NCI-H128 (cell line): ENCODE measurements around the gene RNF125.
"Not testable (repeated sequence)": the region's sequence is repeated elsewhere in the genome, so short reads cannot be mapped to it uniquely, and the experiment has no call there.

ENCODE experiments used
- DNase-seq: peaks from one replicate; lab custom pipeline; 2025; ENCODE audit not compliant: unreplicated experiment; lab: John Stamatoyannopoulos, UW

RNF125 gene

DNA sequence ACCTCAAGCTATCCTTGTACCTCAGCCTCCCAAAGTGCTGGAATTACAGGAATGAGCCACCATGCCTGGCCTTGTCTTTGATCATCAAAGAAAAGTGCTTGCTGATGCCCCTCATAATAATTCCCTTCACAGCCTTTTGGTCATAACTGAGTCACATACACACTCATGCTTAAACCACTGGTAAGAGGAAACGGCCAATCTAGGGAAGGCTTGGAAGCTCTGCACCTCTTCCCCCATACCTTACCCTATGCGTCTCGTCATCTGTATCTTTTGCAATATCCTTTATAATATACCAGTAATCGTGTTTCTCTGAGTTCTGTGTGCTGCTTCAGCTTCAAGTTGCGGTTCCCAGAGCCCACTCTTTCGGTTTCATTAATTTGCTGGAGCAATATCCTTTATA, 68.3 kb downstream of the RNF125 start:
- DNase-seq = no peak

DNA sequence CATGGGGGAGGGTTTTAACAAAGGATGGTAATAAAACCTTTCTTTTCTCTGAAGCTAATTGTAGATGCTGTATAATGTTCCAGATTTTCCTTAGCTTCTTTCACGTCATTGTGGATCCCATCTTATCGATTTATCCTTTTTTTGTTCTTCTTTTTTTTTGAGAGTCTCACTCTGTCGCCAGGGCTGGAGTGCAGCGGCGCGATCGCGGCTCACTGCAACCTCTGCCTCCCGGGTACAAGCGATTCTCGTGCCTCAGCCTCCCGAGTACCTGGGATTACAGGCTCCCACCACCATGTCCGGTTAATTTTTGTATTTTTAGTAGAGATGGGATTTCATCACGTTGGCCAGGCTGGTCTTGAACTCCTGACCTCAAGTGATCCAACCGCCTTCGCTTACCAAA, 72.2 kb downstream of the RNF125 start:
- not testable (repeated sequence) for DNase-seq

DNA sequence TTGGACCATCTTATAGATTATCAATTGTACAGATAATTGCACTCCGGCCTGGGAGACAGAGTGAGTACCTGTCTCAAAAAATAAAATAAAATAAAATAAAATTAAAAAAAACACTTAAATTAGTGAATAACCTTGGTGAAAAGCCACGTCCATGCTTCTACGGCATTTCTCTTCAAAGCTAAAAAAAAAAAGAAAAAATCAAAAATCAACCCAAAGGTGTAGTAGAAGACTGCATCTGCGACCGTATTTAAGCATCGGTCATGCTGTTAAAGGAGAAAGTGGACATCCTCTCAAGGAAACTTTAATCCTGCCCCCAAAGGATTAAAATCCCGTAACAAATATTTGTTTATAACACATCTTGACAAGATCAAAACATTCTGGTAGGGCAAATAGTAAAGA, 72.7 kb downstream of the RNF125 start:
- no peak for DNase-seq

DNA sequence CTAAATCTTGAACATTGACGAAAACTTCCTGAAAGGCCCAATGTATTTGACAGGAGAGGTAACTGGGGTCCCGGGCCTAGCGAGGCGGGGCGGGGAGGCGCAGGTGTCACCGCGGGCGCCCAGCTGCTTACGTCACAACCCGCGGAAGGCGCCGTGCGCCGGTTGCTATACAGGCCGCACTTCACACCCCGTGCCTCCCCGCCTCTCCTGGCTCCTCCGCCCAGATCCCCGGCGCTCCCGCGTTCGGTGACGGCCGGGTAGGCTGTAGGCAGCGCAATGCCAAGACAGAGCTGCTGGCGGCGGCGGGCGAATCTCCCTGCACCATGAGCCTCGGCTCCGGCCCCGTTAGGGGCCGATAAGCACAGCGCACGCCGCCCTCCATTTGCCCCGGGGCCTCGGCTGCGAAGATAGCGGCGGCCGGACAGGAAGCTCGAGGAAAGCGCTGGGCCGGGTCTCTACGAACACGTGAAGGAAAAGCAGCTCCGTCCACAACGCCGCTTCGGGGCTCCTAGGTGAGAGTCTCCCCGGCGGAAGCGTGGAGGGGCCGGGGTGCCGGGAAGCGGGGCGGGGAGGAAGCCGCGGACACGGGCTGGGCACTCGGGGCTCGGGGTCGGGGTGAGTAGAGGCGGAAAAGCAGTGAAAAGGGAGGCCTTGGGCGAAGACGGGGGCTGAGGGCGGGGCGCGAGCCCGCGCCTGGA, 73.2 kb downstream of the RNF125 start, which contains the start of gene RNF138:
TSS of gene RNF138 (plus strand) at position 151 of the 698 bp plus-strand sequence. CDS start 903 bp downstream, outside the sequence.
- DNase-seq = peak; percentile 85

DNA sequence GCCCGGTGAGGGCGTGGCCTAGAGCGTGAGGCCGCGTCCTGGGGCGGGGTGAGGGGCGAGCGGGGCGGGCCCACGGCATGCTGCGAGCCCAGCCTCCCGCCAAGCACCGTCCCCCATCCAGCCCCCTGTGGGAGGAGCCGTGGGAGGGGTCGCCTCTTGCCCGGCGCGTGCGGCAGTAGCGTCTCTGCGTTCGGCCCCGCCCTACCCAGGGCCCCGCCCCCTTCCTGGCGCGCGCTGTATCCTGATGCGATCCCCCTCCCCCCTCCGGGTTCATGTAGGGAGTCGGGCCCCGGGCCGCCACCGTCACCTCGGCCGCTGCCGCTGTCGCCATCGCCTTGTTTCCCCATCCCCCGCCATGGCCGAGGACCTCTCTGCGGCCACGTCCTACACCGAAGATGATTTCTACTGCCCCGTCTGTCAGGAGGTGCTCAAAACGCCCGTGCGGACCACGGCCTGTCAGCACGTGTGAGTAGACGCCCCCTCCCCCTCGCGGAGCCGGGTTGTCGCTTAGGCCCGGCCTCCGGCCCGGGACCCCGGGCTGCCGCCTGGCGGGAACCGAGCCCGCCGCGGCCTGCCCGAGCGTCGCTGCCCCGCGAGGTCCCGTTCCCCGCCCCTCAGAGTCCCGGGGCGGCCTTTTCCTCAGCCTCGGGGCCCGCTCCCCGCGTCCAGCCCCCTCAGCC, 73.9 kb downstream of the RNF125 start:
- DNase-seq = peak; percentile 98

DNA sequence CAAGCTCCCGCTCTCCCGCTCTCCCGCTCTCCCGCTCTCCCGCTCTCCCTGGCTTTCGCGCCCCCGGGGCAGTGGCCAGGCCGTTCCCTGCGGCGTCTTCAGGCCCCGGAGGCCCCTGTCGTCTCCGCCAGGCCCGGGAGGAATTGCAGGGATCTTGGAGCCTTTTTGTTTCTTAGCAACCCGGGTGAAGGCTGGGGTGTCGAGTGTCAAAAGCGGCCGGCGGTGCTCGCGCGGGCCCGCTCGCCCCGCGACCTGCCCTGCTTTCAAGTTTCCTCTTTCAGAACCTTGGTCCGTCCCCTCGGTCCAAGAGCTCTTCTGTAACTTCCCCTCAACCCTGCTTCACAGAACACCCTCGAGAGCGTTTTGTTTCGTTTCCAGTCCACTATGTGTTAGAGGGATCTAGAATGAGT, 74.5 kb downstream of the RNF125 start:
- DNase-seq = peak; percentile 39

DNA sequence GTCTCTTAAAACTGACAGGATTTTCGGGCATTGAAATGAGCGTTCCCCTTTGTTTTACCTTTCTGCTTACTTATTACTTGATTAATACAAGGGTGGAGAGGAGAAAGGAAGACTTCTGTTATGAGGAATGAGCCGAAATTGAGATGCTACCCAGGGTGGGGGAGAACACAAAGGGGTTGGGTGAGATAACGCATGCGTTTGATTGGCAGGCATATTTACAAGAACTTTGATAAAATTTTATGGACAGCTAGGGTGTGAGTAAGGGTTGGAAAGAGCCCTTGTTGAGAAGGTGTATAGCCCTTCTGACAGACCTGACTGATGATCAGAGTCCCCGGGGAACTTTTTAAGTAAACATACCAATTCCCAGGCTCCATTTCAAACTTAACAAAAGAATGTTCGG, 74.9 kb downstream of the RNF125 start:
- DNase-seq = no peak

DNA sequence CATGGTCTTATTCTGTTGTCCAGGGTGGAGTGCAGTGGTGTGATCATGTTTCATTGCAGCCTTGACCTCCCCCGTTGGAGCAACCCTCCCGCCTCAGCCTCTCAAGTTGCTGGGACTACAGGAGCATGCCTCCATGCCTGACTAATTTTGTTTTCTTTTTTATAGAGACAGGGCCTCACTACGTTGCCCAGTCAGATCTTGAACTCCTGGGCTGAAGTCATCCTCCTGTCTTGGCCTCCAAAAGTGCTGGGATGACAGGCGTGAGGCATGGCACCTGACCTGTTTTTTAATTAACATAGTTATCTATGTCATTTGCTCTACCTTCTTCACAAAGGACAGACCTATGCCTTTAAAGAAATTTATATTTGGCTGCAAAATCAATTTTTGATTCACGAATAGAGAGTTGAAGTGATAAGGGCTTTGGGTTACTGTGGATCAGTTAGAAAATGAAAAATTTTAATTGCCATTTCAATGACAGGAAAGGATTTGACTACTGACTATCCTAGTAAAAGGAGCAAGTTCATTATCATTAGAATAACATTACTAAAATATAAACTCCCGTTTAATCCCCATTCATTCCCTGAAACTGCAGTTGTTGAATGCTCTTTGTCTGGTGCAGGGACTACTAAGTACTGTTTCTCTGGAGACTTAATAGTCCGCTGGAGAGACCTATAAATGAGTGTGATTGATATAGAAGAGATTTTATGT, 76.7 kb downstream of the RNF125 start:
- DNase-seq = no peak

DNA sequence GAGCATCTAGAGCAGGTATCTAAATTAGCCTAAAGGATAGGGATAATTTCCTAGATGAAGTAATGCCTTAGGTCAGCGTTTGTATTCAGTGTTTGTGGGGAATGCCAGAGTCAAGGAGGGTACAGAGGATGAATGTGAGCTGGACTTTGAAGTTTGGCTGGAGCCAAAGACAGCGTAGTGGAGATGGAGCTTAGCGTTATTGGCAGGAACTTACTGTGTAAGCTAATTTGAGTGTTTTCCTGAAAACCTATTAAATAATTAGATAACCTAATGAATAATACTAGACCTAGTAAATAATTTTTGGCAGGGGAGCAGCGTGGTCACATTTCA, 77.2 kb downstream of the RNF125 start:
- DNase-seq = no peak

DNA sequence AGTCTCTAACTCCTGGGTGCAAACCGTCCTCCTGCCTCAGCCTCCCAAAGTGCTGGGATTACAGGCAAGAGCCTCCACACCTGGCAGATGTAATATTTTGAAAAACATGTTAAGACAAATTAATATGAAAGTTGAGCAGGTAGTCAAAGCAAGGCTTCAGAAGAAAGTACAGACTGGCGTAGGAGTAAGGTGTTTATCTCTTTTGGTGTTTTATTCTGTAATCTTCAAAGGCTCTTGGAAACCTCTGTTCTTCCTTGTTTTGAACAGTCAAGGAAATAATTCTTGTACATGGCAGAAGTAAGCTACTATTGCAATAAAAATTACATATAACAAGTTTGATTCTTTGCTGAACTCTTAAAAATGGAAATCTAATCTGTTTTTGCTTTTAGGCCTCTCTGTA, 78.3 kb downstream of the RNF125 start:
- DNase-seq = no peak

DNA sequence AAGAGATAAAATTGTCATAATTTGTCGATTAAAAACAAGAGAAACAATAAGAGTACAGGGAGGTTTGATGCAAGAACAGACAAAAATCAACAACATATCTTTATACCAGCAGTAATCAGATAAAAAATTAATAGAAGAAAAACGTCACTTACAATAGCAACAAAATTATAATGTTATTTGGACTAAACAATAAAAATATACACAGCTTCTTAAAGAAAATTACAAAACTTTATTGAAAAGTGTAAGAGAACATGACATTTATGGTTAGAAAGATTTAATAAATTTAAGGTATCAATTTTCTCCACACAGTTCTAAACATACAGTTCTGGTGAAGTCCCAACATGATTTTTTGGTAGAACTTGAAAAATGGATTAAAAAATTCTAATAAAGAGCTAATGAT, 85.9 kb downstream of the RNF125 start:
- DNase-seq = no peak

DNA sequence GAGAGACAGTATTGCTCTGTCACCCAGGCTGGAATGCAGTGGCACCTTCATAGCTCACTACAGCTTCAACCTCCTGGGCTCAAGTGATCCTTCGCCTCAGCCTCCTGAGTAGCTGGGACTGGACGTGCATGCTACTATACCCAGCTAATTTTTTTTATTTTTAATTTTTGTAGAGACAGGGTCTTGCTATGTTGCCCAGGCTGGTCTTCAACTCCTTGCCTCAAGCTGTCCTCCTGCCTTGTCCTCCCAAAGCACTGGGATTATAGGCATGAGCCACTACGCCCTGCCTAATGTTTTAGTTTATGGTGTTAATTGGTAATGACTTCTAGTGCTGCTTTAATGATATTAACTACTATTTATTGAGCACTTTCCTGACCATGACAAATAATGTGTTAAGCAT, 91.4 kb downstream of the RNF125 start:
- DNase-seq = no peak

DNA sequence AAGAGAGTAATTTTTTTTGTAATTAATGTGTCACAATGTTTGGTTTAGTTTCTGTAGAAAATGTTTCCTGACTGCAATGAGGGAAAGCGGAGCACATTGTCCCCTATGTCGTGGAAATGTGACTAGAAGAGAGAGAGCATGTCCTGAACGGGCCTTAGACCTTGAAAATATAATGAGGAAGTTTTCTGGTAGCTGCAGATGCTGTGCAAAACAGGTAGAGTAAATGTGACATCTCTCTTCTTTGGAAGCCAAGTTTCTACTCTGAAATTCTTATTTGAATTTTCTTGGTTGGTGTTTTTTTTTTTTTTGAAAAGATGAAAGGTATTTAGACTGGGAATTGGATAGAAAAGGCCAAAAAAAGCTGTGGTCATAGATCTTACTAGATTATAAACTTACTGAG, 93.1 kb downstream of the RNF125 start:
- no peak for DNase-seq

DNA sequence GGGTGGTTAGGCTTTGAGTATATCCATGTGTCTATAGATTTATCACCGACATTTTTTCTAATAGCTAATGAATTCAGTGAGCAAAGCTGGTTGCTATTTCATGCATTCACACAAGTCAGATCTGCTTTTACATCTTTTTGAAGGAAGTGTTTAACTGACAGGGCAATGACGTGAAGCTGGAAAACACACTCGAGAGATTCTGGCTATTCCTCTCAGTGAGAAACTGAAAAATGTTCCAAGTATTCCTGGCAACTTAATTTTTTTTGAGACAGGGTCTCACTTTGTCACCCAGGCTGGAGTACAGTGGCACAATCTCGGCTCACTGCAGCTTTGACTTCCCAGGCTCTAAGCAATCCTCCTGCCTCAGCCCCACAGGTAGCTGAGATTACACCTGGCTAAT, 94.2 kb downstream of the RNF125 start:
- DNase-seq = no peak

DNA sequence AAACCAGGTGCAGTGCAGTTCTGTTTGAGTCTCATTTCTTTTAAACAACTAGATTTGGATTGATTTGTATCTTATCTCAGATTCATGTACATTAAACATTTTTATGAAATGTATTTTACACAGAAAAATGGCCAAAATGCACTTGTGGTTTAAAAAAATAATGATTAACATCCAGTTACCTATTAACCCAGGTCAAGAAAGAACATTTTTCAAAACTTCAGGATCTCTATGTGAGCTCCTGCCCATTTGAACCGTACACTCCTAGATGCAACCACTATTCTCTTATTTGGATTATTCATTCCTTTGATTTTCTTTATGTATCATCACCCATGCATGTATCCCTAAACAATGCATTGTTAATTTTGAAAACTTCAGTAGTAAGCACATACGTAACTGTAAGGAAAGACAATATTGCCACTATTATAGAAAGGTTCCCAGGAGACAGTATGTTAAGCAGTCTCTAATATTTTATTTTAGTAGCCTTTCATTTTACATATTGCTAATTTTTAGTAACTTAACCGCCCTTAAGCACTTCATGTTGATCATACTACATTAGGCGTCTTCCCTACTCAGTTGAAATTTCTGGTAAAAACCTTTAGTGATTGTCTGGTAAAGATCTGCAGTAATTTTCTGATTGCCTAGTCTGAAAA, 95.8 kb downstream of the RNF125 start:
- DNase-seq = no peak

DNA sequence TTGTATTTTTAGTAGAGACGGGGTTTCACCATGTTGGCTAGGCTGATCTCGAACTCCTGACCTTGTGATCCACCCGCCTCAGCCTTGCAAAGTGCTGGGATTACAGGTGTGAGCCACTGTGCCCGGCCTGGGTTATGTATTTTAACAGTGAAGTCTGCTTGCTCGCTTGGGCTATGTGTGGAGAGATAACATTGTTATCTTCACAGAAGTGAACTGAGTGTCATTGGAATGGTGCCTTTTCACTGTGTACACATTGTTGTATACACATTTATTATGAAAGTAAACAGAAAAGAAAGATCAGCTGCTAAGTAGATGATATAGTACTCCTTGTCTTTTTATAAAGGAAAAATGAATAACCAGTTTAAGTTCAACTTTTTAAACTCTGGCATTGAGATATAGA, 103.4 kb downstream of the RNF125 start:
- no peak for DNase-seq
